DND-41 (cell line): ENCODE data around the gene COL23A1.

Experiments
- CTCF ChIP-seq: IDR thresholded peaks from 2 replicates; pipeline ENCODE4 v1.5.1; 2012; ENCODE audit warnings: borderline replicate concordance, low read length, moderate library complexity, mild to moderate bottlenecking; ENCODE audit not compliant: poor library complexity, severe bottlenecking; ENCODE audit errors: extremely low read depth
- EZH2 ChIP-seq: IDR thresholded peaks from 3 replicates; pipeline ENCODE4 v1.6.1; 2012; ENCODE audit warnings: borderline replicate concordance, low read depth, mild to moderate bottlenecking, moderate library complexity, low read length, inconsistent platforms; ENCODE audit not compliant: severe bottlenecking

GRCh38 chr5:178371362-178372111 is 218.7 kb downstream of the COL23A1 start:
- no peak for TF ChIP-seq CTCF
- TF ChIP-seq EZH2 = no peak
